ENCODE data around the gene SIX4.

Gene SIX4

GRCh38 chr14:60723907-60724618 is at the start of gene SIX4:
TSS of gene SIX4 (minus strand) at chr14:60724351. CDS start at chr14:60724074, 277 bp downstream.
- Histone ChIP-seq H3K9ac (ENCODE audit: low read length) (peak within 1 kb of the TSS; percentile 39), H3K27me3 (ENCODE audit: control insufficient read depth in 1 of 2, insufficient read depth in 2 of 2, low read length in 2 of 2) (peaks cover 14 to 47% of the 10 kb centered on the region in 2 donors), H3K9me3 (ENCODE audit: low read length) (no peaks in the 10 kb centered on the region), H3K27ac (ENCODE audit: low read depth, low read length) (peak within 1 kb of the TSS; percentile 44), H3K4me3 (ENCODE audit: low read depth in 1 of 2, low read length in 2 of 2) (peak within 1 kb of the TSS; percentile 71 to 90), H3K4me1 (ENCODE audit: insufficient read depth, low read length) (peaks cover 4% of the 10 kb centered on the region), H3K36me3 (ENCODE audit: insufficient read depth, low read length) (no peaks in the 10 kb centered on the region)

- H3K4me1 ChIP-seq (ENCODE audit: insufficient read depth, low read length), result peaks cover 12% of the 10 kb centered on the region
These were observed 49.4 kb upstream of the SIX4 start for GRCh38 chr14:60773558-60773957.

GRCh38 chr14:60771117-60771516 is 47.0 kb upstream of the SIX4 start:
- H3K9me3 ChIP-seq (ENCODE audit: low read length), result no peaks in the 10 kb centered on the region
- no peak overlapping the region for H3K4me3 ChIP-seq (ENCODE audit: low read depth in 1 of 2, low read length in 2 of 2)
- no peaks in the 10 kb centered on the region for H3K27me3 ChIP-seq (ENCODE audit: control insufficient read depth in 1 of 2, insufficient read depth in 2 of 2, low read length in 2 of 2)
- no peaks in the 10 kb centered on the region for H3K36me3 ChIP-seq (ENCODE audit: insufficient read depth, low read length)
- H3K9ac ChIP-seq (ENCODE audit: low read length), result no peak overlapping the region
- no peak overlapping the region for H3K27ac ChIP-seq (ENCODE audit: low read depth, low read length)
- H3K4me1 ChIP-seq (ENCODE audit: insufficient read depth, low read length), result no peaks in the 10 kb centered on the region

More at GRCh38 chr14:60773558-60773957, 49.4 kb upstream of the SIX4 start:
- Histone ChIP-seq H3K27me3 (ENCODE audit: control insufficient read depth in 1 of 2, insufficient read depth in 2 of 2, low read length in 2 of 2) (no peaks in the 10 kb centered on the region), H3K27ac (ENCODE audit: low read depth, low read length) (no peak overlapping the region), H3K36me3 (ENCODE audit: insufficient read depth, low read length) (no peaks in the 10 kb centered on the region), H3K9me3 (ENCODE audit: low read length) (no peaks in the 10 kb centered on the region), H3K9ac (ENCODE audit: low read length) (no peak overlapping the region), H3K4me3 (ENCODE audit: low read depth in 1 of 2, low read length in 2 of 2) (no peak overlapping the region)

- H3K9me3 ChIP-seq (ENCODE audit: low read length), result no peaks in the 10 kb centered on the region
- H3K4me1 ChIP-seq (ENCODE audit: insufficient read depth, low read length), result no peaks in the 10 kb centered on the region
- H3K27ac ChIP-seq (ENCODE audit: low read depth, low read length), result no peak overlapping the region
These were observed 44.5 kb upstream of the SIX4 start for GRCh38 chr14:60768602-60769001.

GRCh38 chr14:60760644-60761364 is 36.7 kb upstream of the SIX4 start:
- peaks cover 11% of the 10 kb centered on the region for H3K4me1 ChIP-seq (ENCODE audit: insufficient read depth, low read length)
- H3K9ac ChIP-seq (ENCODE audit: low read length), result no peak overlapping the region
- H3K27ac ChIP-seq (ENCODE audit: low read depth, low read length), result no peak overlapping the region
- H3K4me3 ChIP-seq (ENCODE audit: low read depth in 1 of 2, low read length in 2 of 2), result no peak overlapping the region
- no peaks in the 10 kb centered on the region for H3K9me3 ChIP-seq (ENCODE audit: low read length)
- no peaks in the 10 kb centered on the region for H3K36me3 ChIP-seq (ENCODE audit: insufficient read depth, low read length)
- H3K27me3 ChIP-seq (ENCODE audit: control insufficient read depth in 1 of 2, insufficient read depth in 2 of 2, low read length in 2 of 2), result no peaks in the 10 kb centered on the region

More at GRCh38 chr14:60768602-60769001, 44.5 kb upstream of the SIX4 start:
- Histone ChIP-seq H3K27me3 (ENCODE audit: control insufficient read depth in 1 of 2, insufficient read depth in 2 of 2, low read length in 2 of 2) (no peaks in the 10 kb centered on the region), H3K36me3 (ENCODE audit: insufficient read depth, low read length) (no peaks in the 10 kb centered on the region), H3K9ac (ENCODE audit: low read length) (no peak overlapping the region), H3K4me3 (ENCODE audit: low read depth in 1 of 2, low read length in 2 of 2) (no peak overlapping the region)

GRCh38 chr14:60760209-60760608 is 36.1 kb upstream of the SIX4 start:
- Histone ChIP-seq H3K27me3 (ENCODE audit: control insufficient read depth in 1 of 2, insufficient read depth in 2 of 2, low read length in 2 of 2) (no peaks in the 10 kb centered on the region), H3K4me3 (ENCODE audit: low read depth in 1 of 2, low read length in 2 of 2) (no peak overlapping the region), H3K36me3 (ENCODE audit: insufficient read depth, low read length) (no peaks in the 10 kb centered on the region), H3K9ac (ENCODE audit: low read length) (no peak overlapping the region), H3K9me3 (ENCODE audit: low read length) (no peaks in the 10 kb centered on the region), H3K4me1 (ENCODE audit: insufficient read depth, low read length) (peaks cover 11% of the 10 kb centered on the region), H3K27ac (ENCODE audit: low read depth, low read length) (no peak overlapping the region)

GRCh38 chr14:60758885-60759284 is 34.7 kb upstream of the SIX4 start:
- Histone ChIP-seq H3K9me3 (ENCODE audit: low read length) (no peaks in the 10 kb centered on the region), H3K36me3 (ENCODE audit: insufficient read depth, low read length) (no peaks in the 10 kb centered on the region), H3K27ac (ENCODE audit: low read depth, low read length) (no peak overlapping the region), H3K4me1 (ENCODE audit: insufficient read depth, low read length) (peaks cover 11% of the 10 kb centered on the region), H3K27me3 (ENCODE audit: control insufficient read depth in 1 of 2, insufficient read depth in 2 of 2, low read length in 2 of 2) (no peaks in the 10 kb centered on the region), H3K4me3 (ENCODE audit: low read depth in 1 of 2, low read length in 2 of 2) (no peak overlapping the region), H3K9ac (ENCODE audit: low read length) (no peak overlapping the region)

GRCh38 chr14:60757567-60758002 is 33.4 kb upstream of the SIX4 start:
- Histone ChIP-seq H3K9ac (ENCODE audit: low read length) (no peak overlapping the region), H3K4me1 (ENCODE audit: insufficient read depth, low read length) (peaks cover 11% of the 10 kb centered on the region), H3K9me3 (ENCODE audit: low read length) (no peaks in the 10 kb centered on the region), H3K4me3 (ENCODE audit: low read depth in 1 of 2, low read length in 2 of 2) (no peak overlapping the region), H3K27me3 (ENCODE audit: control insufficient read depth in 1 of 2, insufficient read depth in 2 of 2, low read length in 2 of 2) (no peaks in the 10 kb centered on the region), H3K27ac (ENCODE audit: low read depth, low read length) (no peak overlapping the region), H3K36me3 (ENCODE audit: insufficient read depth, low read length) (no peaks in the 10 kb centered on the region)

GRCh38 chr14:60756847-60757246 is 32.7 kb upstream of the SIX4 start:
- no peaks in the 10 kb centered on the region for H3K27me3 ChIP-seq (ENCODE audit: control insufficient read depth in 1 of 2, insufficient read depth in 2 of 2, low read length in 2 of 2)
- no peak overlapping the region for H3K4me3 ChIP-seq (ENCODE audit: low read depth in 1 of 2, low read length in 2 of 2)
- peaks cover 11% of the 10 kb centered on the region for H3K4me1 ChIP-seq (ENCODE audit: insufficient read depth, low read length)
- no peak overlapping the region for H3K27ac ChIP-seq (ENCODE audit: low read depth, low read length)
- no peaks in the 10 kb centered on the region for H3K36me3 ChIP-seq (ENCODE audit: insufficient read depth, low read length)
- H3K9ac ChIP-seq (ENCODE audit: low read length), result no peak overlapping the region
- no peaks in the 10 kb centered on the region for H3K9me3 ChIP-seq (ENCODE audit: low read length)

GRCh38 chr14:60753264-60754119 is 29.3 kb upstream of the SIX4 start:
- peaks cover 5% of the 10 kb centered on the region for H3K4me1 ChIP-seq (ENCODE audit: insufficient read depth, low read length)
- no peaks in the 10 kb centered on the region for H3K9me3 ChIP-seq (ENCODE audit: low read length)
- no peak overlapping the region for H3K27ac ChIP-seq (ENCODE audit: low read depth, low read length)
- H3K36me3 ChIP-seq (ENCODE audit: insufficient read depth, low read length), result no peaks in the 10 kb centered on the region
- H3K27me3 ChIP-seq (ENCODE audit: control insufficient read depth in 1 of 2, insufficient read depth in 2 of 2, low read length in 2 of 2), result no peaks in the 10 kb centered on the region
- no peak overlapping the region for H3K9ac ChIP-seq (ENCODE audit: low read length)
- no peak overlapping the region for H3K4me3 ChIP-seq (ENCODE audit: low read depth in 1 of 2, low read length in 2 of 2)

- no peak overlapping the region for H3K27ac ChIP-seq (ENCODE audit: low read depth, low read length)
- no peaks in the 10 kb centered on the region for H3K4me1 ChIP-seq (ENCODE audit: insufficient read depth, low read length)
- H3K9ac ChIP-seq (ENCODE audit: low read length), result no peak overlapping the region
- no peak overlapping the region for H3K4me3 ChIP-seq (ENCODE audit: low read depth in 1 of 2, low read length in 2 of 2)
- no peaks in the 10 kb centered on the region for H3K9me3 ChIP-seq (ENCODE audit: low read length)
- no peaks in the 10 kb centered on the region for H3K27me3 ChIP-seq (ENCODE audit: control insufficient read depth in 1 of 2, insufficient read depth in 2 of 2, low read length in 2 of 2)
- no peaks in the 10 kb centered on the region for H3K36me3 ChIP-seq (ENCODE audit: insufficient read depth, low read length)
These were observed 20.4 kb upstream of the SIX4 start for GRCh38 chr14:60744566-60744965.
